Activated T-cell treated with anti-CD3 and anti-CD28 coated beads for 1 hour (primary cell): ENCODE data around the gene MTHFD1.
"Not testable (repeated sequence)": the region's sequence is repeated elsewhere in the genome, so short reads cannot be mapped to it uniquely, and the experiment has no call there.

ENCODE experiments used
- DNase-seq: peaks from one replicate; pipeline ENCODE4 v3.0.0-alpha.2; 2020; ENCODE audit warnings: low read depth

The MTHFD1 gene

GRCh38 chr14:64387782-64388532 is at the start of gene MTHFD1:
Gene MTHFD1 (plus strand): TSS chr14:64388353. CDS start chr14:64388428, 75 bp downstream.
- peak; percentile 96 for DNase-seq

- peak; percentile 73 for DNase-seq
These were observed 49.4 kb upstream of the MTHFD1 start for GRCh38 chr14:64338616-64339316.

GRCh38 chr14:64340560-64341196 is 47.5 kb upstream of the MTHFD1 start:
- no peak for DNase-seq

- no peak for DNase-seq
These were observed 40.4 kb upstream of the MTHFD1 start for GRCh38 chr14:64347748-64348147.

GRCh38 chr14:64349741-64350490 is 38.2 kb upstream of the MTHFD1 start:
- DNase-seq: no peak

GRCh38 chr14:64363265-64363846 is 24.8 kb upstream of the MTHFD1 start:
- no peak for DNase-seq

- no peak for DNase-seq
These were observed 23.2 kb upstream of the MTHFD1 start for GRCh38 chr14:64364907-64365306.

- not testable (repeated sequence) for DNase-seq
These were observed 22.7 kb upstream of the MTHFD1 start for GRCh38 chr14:64365358-64365889.

- no peak for DNase-seq
These were observed 19.0 kb upstream of the MTHFD1 start for GRCh38 chr14:64369201-64369600.

GRCh38 chr14:64387232-64387781 is 846 bp upstream of the MTHFD1 start:
- no peak for DNase-seq

GRCh38 chr14:64388533-64389285 is 556 bp downstream of the MTHFD1 start:
- DNase-seq: peak; percentile 12

GRCh38 chr14:64391113-64391725 is 3.1 kb downstream of the MTHFD1 start:
- no peak for DNase-seq

GRCh38 chr14:64391986-64392385 is 3.8 kb downstream of the MTHFD1 start:
- no peak for DNase-seq

GRCh38 chr14:64393189-64393726 is 5.1 kb downstream of the MTHFD1 start:
- not testable (repeated sequence) for DNase-seq

- DNase-seq: no peak
These were observed 6.3 kb downstream of the MTHFD1 start for GRCh38 chr14:64394423-64394822.

GRCh38 chr14:64394977-64395633 is 7.0 kb downstream of the MTHFD1 start:
- no peak for DNase-seq

GRCh38 chr14:64400829-64401459 is 12.8 kb downstream of the MTHFD1 start:
- DNase-seq: no peak

- DNase-seq: no peak
These were observed 13.8 kb downstream of the MTHFD1 start for GRCh38 chr14:64401949-64402348.

GRCh38 chr14:64405295-64405694 is 17.1 kb downstream of the MTHFD1 start:
- no peak for DNase-seq
